GM15510 (cell line): ENCODE results near the gene TMEM106C.

Experiments
- POLR2A ChIP-seq: IDR thresholded peaks from 3 replicates; pipeline ENCODE4 v1.6.1; 2011; ENCODE audit warnings: borderline replicate concordance; ENCODE audit not compliant: insufficient read length; ENCODE audit errors: extremely low read depth

TMEM106C gene

DNA sequence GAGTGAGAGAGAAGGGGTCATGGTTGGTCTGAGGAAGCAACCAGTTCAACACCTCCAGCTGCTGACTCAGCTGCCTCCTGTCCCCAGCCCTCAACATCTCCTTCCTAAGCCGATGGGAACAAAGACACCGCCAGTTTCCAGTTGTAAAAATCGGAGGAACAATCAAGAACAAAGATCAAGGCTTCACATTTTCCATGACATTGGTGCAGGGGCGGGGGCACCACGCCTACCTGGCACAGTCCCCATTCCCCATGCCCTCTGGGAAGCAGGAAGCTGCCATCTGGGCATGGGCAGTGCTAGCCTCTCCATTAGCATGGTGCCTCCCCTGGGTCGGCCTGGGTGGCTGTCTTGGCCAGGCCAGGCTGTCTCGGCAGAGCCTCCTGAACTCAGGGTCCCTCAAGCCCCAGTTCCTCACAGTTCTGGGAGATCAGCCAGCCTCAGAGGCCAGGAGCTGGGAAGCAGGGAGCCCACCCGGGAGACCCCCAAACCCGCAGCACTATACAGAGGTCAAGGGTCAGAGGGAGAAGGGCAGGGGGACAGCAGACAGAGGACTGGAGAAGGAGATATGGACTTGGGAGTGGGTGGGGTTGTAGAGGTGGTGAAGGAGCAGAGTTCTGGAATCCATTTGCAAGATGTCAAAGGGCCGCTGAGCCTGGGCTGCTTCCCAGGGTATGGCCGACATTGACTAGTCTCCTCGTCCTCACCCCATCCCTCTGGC is 19.6 kb upstream of the TMEM106C start:
- no peak for TF ChIP-seq POLR2A

DNA sequence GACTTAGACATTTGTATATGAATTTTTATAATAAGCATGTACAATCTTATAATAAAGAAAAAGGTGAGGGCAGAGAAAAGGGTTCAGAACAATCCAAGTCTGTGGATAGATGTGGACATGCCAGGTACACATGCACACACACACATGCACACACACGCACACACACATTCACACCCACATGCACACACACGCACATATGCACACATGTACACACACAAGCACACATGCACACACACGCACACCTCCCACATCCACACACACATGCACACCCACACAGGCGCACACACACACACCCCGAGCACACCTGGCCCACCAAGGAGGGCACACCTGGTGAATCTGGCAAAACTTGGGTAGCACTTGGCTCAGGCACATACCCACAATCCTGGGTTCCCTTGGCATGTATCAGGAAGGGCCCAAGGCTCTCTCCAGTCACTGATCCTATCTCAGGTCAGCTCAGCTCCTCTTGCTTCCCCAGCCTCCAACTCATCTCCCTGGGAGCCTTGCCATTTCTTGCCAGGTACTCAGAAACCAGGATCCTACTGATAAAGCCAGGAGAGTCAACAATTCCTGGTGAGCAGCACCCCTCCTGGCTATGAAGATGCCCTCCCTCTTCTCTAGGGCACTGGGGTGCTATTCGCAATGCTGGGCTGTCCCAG is 18.6 kb upstream of the TMEM106C start:
- TF ChIP-seq POLR2A: no peak

DNA sequence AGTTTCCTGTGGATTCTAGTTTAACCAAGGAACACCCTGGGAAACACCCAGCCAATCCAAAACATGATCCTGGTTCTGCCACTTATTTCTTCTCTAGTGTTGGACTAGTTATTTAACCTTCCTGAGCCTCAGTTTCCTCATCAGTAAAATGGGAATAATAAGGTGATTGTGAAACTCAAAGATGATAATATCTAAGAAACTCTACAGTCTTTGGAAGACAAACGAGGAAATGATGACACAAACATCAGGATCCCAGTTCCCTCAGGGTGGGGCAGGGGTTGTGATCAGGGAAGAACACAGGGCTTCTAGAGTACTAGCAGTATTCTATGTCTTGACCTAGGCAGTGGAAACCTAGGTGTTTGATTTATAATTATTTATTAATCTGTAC is 18.1 kb upstream of the TMEM106C start:
- TF ChIP-seq POLR2A: no peak

DNA sequence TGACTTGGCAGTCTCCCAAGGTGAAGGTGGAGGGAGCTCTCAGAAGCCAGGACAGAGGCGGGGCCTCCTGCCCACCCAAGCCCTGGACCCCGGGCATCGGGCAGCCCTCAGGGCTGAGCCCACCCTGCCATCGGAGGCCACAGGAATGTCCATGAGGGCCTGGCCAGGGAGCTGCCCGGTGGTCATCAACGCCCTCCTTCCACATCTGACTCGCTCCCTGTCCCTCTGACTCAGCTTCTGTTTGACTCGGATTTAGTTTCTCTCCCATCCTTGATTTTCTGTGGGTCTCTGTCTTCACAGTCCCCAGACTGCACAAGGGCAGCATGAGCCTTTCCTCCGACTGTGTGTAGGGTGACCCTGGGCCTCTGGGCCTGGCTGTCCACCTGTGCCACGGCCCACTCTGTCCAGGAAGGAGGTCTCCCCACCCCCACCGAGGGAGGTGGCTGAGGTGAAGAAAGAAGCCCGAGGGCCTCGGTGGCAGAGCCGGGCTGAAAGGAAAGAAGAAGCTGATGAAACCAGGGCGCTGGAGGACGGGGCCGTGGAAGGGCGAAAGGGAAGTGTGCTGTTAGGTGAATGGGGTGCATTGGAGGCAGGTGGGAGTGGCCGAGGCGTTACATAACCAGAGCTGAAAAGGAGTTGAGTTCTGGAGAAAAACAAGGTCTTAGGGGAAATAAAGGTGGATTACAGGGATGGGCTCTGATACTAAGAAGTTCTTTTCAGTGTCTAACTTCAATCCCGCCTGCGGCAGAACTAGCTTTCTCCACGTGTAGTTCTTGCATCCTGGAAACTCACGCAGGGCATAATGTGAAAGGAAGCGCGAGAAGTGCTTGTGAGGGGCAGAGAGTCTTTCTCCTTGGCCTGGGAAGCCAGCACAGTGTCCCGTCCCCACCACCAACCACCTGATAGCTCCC is 16.7 kb upstream of the TMEM106C start:
- TF ChIP-seq POLR2A: no peak

DNA sequence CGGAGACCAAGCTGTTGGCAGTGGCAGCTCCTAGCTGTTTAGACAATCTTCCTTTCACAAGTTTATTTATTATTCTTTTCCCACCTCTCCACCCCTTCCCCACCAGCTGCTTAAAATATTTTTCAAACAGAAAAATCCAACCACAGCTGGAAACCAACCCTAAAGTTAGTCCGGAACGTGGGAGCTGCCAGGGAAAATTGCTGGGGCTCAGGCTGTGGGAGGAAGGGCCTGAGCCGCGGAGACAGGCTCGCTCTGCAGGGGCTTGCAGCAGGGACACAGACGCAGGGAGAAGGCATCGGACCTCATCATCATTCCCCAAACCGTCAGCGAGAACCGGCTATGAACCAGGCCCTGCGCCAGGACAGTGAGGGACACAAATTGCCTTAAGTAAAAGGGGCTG is 16.1 kb upstream of the TMEM106C start:
- no peak for TF ChIP-seq POLR2A

DNA sequence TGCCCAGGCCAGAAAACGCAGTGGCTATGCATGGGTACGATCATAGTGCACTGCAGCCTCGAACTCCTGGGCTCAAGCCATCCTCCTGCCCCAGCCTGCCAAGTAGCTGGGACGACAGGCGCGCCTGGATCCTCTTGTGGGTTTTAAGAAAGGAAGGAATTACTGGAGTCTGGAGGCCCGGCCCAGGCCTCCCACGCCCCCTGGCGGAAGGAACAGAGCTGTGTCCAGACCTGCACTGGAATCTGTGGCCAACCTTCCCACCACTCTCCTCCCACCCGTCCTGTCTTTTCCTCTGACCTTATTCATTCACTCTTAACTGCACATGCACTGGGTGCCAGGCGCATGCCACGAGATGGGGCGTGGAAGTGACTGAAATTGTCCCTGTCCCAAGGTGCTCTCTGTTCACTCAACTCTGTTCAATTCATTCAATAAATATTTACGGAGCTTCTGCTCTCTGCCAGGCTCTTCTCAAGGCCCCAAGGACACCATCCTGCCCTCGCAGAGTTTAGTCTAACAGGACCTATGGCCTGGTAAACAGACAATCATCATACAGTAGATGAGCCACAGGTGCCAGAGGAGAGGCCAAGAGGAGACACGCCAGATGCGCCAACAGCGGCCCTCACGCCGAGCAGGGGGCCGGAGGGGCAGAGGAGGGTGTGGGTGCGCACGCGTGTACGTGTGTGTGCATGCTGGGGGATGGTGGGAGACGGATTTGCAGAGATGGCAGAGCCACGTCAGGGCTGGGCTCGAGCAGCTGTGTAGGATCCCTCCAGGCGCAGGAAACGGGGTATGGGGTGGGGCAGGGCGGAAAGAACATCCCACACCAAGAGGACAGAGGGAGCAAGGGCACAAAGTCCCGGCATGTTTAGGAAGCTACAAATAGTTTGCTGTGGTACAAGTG is 13.7 kb upstream of the TMEM106C start:
- TF ChIP-seq POLR2A: no peak

DNA sequence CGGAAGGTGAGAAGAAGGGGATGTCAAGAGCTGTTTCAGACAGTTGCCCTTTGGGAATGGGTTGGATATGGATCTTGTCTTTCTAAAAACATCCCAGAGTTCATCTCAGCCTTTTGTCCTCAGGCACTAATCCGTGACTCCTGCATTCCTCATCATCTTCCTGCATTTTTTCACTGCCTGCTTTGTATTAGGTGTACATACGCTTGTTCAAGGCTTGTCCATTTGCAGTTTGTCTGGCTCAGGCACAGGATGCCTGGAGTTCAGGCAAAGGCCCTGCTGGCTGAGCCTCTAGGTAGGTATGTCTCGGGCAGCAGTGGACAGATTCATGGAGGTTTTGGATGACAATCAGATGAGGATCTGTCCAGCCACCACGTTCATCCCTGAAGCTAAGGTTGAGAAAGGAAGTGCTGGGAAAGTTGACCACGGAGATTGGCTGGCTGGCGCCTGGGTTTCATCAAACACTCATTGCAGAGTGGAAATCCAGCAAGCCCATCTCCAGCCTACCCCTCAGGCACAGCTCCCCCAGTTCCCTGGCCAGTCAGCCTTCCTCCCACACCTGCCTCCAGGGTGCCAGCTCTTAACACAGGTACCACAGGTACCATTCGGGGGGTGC is 12.4 kb upstream of the TMEM106C start:
- TF ChIP-seq POLR2A: no peak

DNA sequence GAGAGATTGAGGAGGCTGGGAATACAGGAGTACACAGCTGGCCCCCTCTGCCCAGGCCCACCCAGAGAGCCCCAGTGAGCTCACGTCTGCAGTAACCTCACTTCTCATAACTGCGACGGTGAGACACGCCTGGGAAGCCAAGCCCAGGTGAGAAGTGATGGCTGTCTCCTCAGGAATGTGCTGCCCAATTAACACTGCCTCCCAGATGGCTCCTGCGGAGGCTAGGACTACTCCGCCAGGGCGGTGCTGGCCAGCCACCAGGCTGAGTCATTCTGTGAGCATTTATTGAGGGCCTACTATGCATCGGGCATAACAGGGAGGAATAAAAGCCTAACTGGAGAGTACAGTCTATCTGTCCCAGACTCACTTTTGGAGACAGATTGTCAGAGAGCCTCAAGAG is 9.3 kb upstream of the TMEM106C start:
- no peak for TF ChIP-seq POLR2A

DNA sequence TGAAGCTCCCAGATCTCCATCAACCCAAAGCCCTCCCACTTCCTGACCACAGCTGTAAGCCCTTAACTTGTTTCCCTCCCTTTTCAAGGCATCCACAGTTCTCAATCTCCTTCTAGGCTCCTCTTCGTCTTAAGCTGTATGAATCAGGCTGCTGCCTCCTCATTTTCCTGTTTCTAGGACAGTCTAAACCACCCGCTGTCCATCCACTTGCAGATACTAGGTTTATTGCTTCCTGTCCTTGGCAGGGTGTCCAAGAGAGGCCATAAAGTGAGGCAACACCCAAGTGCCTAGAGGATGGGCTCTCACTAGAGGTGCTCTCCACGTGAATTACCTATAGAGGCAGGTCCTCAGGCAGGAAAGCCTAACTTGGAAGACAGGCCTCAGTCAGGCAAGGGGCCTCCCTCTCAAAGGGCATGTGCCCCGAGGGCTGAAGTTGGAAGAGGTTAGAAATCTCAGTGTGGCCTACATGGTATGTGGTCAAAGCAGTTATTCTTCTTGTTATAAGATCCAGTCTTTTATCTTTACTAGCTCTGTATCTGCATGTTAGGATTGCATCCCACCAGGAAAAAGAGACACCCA is 8.8 kb upstream of the TMEM106C start:
- no peak for TF ChIP-seq POLR2A

DNA sequence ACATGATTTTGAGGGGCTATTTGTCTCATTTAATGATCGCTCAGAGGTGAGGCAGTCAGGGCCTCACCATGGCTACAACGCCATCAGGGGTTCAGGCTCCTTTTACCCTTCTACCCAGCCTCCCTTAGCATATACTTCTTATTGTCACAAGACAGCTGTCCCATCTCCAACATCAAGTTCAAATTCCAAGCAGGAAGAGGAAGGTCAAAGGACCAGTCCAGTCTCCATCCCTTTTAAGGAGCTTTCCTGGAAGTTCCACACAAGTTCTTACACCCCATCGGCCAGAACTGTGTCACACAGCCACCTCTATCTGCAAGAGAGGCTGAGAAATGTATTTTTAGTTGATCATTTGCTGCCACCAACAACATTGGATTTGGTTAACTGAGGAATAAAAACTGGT is 8.3 kb upstream of the TMEM106C start:
- no peak for TF ChIP-seq POLR2A

DNA sequence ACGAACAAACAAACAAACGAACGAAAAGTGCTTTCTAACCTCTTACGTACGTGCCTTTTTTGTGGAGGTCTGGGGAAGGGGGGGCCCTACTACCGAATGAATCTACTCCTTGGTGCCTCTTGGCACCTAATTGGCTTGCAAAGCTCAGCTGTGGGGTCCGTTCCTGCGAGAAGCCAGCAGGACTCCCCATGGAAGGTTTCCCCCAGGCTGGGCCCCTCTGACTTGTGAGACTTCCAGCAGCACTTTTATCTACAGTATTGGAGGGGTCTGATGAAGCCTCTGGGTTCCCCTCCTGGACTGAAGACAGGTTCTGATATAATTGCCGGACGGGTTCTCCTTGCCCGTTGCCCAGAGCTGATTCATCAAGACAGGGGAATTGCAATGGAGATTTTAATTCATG is 1.2 kb upstream of the TMEM106C start:
- TF ChIP-seq POLR2A: no peak

DNA sequence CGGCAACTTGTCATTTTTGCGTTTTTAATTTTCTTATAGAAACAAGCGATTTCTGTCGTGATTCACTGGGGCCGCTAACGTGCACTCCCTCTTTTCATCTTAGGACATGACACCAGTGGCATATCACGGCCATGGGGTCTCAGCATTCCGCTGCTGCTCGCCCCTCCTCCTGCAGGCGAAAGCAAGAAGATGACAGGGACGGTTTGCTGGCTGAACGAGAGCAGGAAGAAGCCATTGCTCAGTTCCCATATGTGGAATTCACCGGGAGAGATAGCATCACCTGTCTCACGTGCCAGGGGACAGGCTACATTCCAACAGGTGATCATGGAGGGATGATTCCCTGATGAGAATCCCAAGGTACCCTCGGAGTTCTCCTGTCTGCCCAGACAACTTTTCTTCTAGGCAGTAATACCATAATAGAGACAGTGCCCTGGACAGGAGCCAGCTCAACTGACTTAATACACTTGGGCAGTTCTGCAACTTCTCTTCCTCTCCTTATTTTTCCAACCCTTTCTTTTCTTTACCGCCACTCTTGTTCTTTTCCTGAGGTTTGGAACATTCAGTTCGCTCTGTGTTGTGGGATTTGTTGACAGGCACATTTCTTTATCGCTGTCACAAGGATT is 821 bp downstream of the TMEM106C start:
- no peak for TF ChIP-seq POLR2A

DNA sequence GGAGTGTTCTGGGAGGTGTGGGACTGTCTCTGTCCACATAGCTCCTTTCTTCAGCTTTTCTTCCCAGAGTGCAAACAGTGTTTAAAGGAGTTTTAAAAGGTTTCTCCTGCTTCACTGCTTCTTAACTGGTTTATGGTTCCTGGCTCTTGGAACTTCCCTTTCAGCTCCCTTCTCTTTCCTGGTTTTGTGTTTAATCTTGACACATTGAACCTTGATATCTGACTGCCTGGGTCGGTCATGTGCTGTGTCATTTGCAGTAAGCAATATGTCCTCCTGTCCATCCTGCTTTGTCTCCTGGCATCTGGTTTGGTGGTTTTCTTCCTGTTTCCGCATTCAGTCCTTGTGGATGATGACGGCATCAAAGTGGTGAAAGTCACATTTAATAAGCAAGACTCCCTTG is 2.2 kb downstream of the TMEM106C start:
- TF ChIP-seq POLR2A: no peak
